Fibroblast of lung (primary cell): ENCODE measurements around the gene PARP3.
A peak's percentile ranks its signal among the peaks of the same experiment; 100 is the strongest.

Experiments used
- CTCF ChIP-seq, 2 donors: IDR thresholded peaks in 1 of 2; conservative IDR thresholded peaks in 1 of 2; 1 replicate in 1 of 2; 2 replicates in 1 of 2; pipeline ENCODE4 v1.5.1; 2011 to 2012; ENCODE audit warnings: low read length in 2 of 2, control low read depth in 1 of 2, inconsistent platforms in 1 of 2, low read depth in 1 of 2, mild to moderate bottlenecking in 1 of 2
- EZH2 ChIP-seq: IDR thresholded peaks from 2 replicates; pipeline ENCODE4 v1.5.1; 2012; ENCODE audit warnings: low read length, control low read depth, mild to moderate bottlenecking; ENCODE audit errors: missing control alignments

- TF ChIP-seq EZH2, result no peak
- TF ChIP-seq CTCF (conservative IDR thresholded peaks at IDR 0.05 in 1 of 2, IDR thresholded peaks at IDR 0.05 in 1 of 2; ENCODE audit: low read depth in 1 of 2, low read length in 2 of 2), result peak; percentile 94 to 96
Observed at GRCh38 chr3:51941798-51942602, at the start of gene PARP3, which contains the start of gene RRP9.
